HUES48 (cell line): ENCODE measurements around the gene LGALS9.

Experiments
- H3K27ac ChIP-seq: one replicate; pipeline ENCODE4 v1.7.0; 2013; ENCODE audit warnings: low read depth, low read length, inconsistent platforms
- H3K27me3 ChIP-seq: 2 replicates; pipeline ENCODE4 v1.6.1; 2013; ENCODE audit warnings: mild to moderate bottlenecking, low read length; ENCODE audit not compliant: control insufficient read depth, insufficient read depth
- H3K36me3 ChIP-seq: 2 replicates; pipeline ENCODE4 v1.6.1; 2013; ENCODE audit warnings: low read length; ENCODE audit not compliant: control insufficient read depth, insufficient read depth
- H3K4me1 ChIP-seq: 2 replicates; pipeline ENCODE4 v1.6.1; 2013; ENCODE audit warnings: mild to moderate bottlenecking, low read length; ENCODE audit not compliant: control insufficient read depth, insufficient read depth
- H3K4me3 ChIP-seq: 2 replicates; pipeline ENCODE4 v1.5.1; 2013; ENCODE audit warnings: mild to moderate bottlenecking, low read depth, low read length
- H3K9ac ChIP-seq: 2 replicates; pipeline ENCODE4 v1.6.1; 2013; ENCODE audit warnings: mild to moderate bottlenecking, low read depth, low read length, moderate library complexity
- H3K9me3 ChIP-seq: 2 replicates; pipeline ENCODE4 v1.6.1; 2013; ENCODE audit warnings: low read length; ENCODE audit not compliant: control insufficient read depth, insufficient read depth

LGALS9 gene

DNA sequence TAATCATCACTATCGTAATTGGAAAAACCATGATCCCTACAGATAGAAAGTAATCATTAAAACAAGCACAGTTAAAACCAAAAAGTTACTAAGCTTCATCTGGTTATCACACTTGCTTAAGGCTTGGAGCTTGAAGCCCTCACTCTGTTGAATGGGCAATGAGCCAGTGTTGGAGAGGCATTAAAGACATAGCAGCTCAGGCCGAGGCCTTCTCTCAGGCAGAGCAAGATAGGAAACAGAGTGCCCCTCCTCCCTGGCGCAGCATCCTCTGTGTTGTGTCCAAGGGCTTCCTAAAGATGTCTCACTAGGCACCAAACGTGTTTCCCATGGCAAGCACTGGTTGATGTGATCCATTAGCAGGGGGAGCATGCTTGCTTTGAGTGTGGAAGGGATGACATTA, 34.9 kb upstream of the LGALS9 start:
- Histone ChIP-seq H3K9me3 (no peaks in the 10 kb centered on the region), H3K9ac (no peak overlapping the region), H3K4me1 (no peaks in the 10 kb centered on the region; the same call in 1 of the 2 replicates), H3K27ac (no peak overlapping the region), H3K36me3 (peaks cover 55% of the 10 kb centered on the region), H3K4me3 (no peak overlapping the region), H3K27me3 (no peaks in the 10 kb centered on the region)

- Histone ChIP-seq H3K4me1 (no peaks in the 10 kb centered on the region), H3K27me3 (no peaks in the 10 kb centered on the region), H3K9me3 (no peaks in the 10 kb centered on the region), H3K9ac (no peak overlapping the region), H3K36me3 (peaks cover 60% of the 10 kb centered on the region), H3K4me3 (no peak overlapping the region), H3K27ac (no peak overlapping the region)
Observed at GRCh38 chr17:27596566-27597187, 34.3 kb upstream of the LGALS9 start.

- no peak overlapping the region for H3K27ac ChIP-seq
- no peaks in the 10 kb centered on the region for H3K27me3 ChIP-seq
- peaks cover 58% of the 10 kb centered on the region for H3K36me3 ChIP-seq
- no peak overlapping the region for H3K4me3 ChIP-seq
- H3K9me3 ChIP-seq, result no peaks in the 10 kb centered on the region
- H3K4me1 ChIP-seq, result no peaks in the 10 kb centered on the region
- no peak overlapping the region for H3K9ac ChIP-seq
Observed at GRCh38 chr17:27597188-27597580, 33.8 kb upstream of the LGALS9 start.

DNA sequence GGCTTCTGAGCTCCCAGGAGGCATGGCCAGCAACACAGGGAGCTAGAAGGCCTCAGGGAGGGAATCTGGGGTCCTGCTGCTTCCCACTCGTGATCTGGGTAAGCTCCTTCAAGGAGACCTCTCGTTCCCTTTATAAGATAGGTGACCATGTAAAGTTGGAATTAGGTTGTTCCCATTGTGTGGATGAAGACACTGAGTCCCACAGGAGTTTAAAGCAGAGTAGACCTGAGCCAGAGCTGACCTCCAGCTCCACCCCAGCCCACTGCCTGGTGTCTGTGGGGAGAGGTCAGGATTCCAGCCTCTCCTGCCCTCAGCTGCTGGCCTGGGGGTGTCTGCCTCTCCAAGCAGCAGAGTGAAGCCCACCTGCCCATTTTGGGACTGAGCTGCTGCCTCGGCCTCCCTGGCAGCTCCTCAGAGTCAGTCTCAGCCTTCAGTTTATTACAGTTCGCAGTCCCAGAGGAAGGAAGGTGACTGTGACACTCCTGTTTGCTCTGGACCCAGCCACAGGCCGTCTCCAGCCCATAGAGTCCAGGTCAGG, 33.1 kb upstream of the LGALS9 start:
- no peak overlapping the region for H3K4me3 ChIP-seq
- H3K4me1 ChIP-seq, result no peaks in the 10 kb centered on the region
- H3K27me3 ChIP-seq, result no peaks in the 10 kb centered on the region
- H3K9ac ChIP-seq, result no peak overlapping the region
- no peak overlapping the region for H3K27ac ChIP-seq
- H3K36me3 ChIP-seq, result peaks cover 54% of the 10 kb centered on the region
- no peaks in the 10 kb centered on the region for H3K9me3 ChIP-seq

GRCh38 chr17:27598337-27599050, 32.5 kb upstream of the LGALS9 start:
- no peak overlapping the region for H3K4me3 ChIP-seq
- H3K4me1 ChIP-seq, result no peaks in the 10 kb centered on the region
- peaks cover 49% of the 10 kb centered on the region for H3K36me3 ChIP-seq
- H3K27ac ChIP-seq, result no peak overlapping the region
- H3K9me3 ChIP-seq, result no peaks in the 10 kb centered on the region
- H3K27me3 ChIP-seq, result no peaks in the 10 kb centered on the region
- no peak overlapping the region for H3K9ac ChIP-seq

DNA sequence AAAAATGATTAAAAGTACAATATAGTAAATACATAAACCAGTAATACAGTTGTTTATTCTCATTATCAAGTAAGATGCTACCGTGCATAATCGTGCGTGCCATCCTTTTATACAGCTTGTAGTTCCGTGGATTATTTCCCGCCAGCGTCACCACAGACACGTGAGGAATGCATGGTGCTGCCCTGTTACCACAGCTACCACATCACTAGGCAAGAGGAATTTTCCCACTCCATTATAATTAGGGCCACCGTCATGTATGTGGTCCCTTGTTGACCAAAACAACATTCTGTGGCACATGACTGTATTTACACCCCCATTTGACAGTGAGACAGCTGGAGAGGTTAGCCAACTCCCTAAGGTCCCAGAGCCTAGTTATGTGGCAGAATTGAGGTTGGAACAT, 30.5 kb upstream of the LGALS9 start:
- no peaks in the 10 kb centered on the region for H3K9me3 ChIP-seq
- H3K27me3 ChIP-seq, result no peaks in the 10 kb centered on the region
- no peaks in the 10 kb centered on the region for H3K4me1 ChIP-seq
- peaks cover 52% of the 10 kb centered on the region for H3K36me3 ChIP-seq
- no peak overlapping the region for H3K4me3 ChIP-seq
- no peak overlapping the region for H3K27ac ChIP-seq
- H3K9ac ChIP-seq, result no peak overlapping the region

DNA sequence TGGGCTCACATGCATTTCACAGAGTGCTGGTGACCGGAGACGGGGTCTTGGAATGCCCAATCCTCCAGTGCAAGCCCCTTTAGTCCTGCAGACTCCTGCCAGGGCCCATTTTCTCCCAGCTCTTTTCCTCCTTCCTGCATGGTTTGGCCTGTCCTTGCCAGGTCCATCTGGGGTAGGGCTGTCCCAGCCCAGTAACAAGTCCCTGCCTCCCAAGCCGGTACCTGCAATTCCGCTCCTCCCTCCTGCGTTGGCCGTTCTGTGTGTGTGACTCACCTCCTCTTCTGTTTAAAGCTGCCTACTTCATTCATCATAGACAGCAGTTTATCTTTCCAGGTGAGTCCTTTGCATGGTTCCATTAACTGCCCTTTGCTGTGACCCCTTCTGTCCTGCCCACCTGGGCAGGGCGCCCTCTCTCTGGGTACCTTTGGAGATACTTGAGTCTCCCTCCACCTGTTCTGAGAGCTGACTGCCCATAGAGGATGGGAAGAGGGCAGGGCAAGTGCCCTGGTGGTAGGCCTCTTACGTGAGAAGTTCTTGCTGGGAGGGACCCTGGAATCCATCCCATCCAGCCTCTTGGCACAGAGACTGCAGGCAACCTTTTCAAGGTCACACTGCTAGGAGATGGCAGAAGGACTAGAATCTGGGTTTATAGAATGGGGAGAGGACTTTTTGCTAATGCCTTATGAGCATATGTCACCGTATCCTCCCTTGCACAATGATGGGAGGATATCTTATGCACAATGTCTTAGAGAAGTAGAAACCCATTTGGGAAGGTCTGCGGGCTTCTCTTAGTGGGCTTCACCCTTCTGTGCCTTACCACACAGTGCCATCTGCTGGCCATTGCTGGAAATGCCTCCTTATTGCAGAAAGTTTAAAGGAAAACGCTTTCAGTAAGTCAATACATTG, 29.7 kb upstream of the LGALS9 start:
- Histone ChIP-seq H3K36me3 (peaks cover 61% of the 10 kb centered on the region), H3K9ac (no peak overlapping the region), H3K9me3 (no peaks in the 10 kb centered on the region), H3K27me3 (no peaks in the 10 kb centered on the region), H3K4me3 (no peak overlapping the region), H3K27ac (no peak overlapping the region), H3K4me1 (no peaks in the 10 kb centered on the region)

DNA sequence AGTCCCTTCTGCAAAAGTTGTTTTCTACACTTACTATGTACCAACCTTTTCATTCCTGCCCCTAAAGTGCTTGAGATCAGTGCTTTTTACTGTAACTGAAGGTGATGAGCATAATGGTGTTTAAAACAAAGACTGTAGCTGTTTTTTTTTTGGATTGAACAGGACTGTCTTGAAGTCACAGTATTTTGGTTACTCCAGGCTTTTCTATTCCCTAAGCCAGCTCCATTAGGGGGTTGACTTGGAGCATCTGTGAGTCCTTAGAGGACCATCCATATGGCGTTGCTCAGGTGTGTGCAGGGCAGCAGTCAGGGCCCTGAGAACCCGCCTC, 29.0 kb upstream of the LGALS9 start:
- H3K36me3 ChIP-seq, result peaks cover 65% of the 10 kb centered on the region
- no peaks in the 10 kb centered on the region for H3K4me1 ChIP-seq
- H3K27ac ChIP-seq, result no peak overlapping the region
- no peaks in the 10 kb centered on the region for H3K9me3 ChIP-seq
- H3K27me3 ChIP-seq, result no peaks in the 10 kb centered on the region
- no peak overlapping the region for H3K4me3 ChIP-seq
- no peak overlapping the region for H3K9ac ChIP-seq

GRCh38 chr17:27602721-27603420, 28.1 kb upstream of the LGALS9 start:
- no peak overlapping the region for H3K4me3 ChIP-seq
- no peak overlapping the region for H3K9ac ChIP-seq
- H3K27me3 ChIP-seq, result no peaks in the 10 kb centered on the region
- no peaks in the 10 kb centered on the region for H3K4me1 ChIP-seq
- peaks cover 62% of the 10 kb centered on the region for H3K36me3 ChIP-seq
- no peak overlapping the region for H3K27ac ChIP-seq
- no peaks in the 10 kb centered on the region for H3K9me3 ChIP-seq

DNA sequence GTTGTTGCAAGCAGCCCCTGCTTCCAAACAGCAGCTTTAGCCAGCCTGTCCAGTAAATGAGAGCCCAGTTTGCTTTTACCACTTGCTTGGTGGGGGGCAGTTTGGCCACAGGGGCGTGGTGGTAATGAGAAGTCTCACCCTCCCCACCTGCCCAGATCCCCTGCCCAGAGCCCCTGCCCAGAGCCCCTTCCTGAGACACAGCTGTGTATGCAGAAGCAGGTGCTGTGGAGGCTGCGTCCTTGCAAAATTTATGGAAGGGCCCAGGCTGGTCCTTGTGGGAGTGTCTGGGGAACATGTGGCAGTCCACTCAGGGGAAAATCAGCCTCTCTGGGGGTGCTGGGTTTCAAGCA, 27.6 kb upstream of the LGALS9 start:
- Histone ChIP-seq H3K27ac (no peak overlapping the region), H3K4me3 (no peak overlapping the region), H3K4me1 (no peaks in the 10 kb centered on the region), H3K36me3 (peaks cover 63% of the 10 kb centered on the region), H3K27me3 (no peaks in the 10 kb centered on the region), H3K9ac (no peak overlapping the region), H3K9me3 (no peaks in the 10 kb centered on the region)
